K562 (cell line): ENCODE results near the gene GARNL3. TPM values are rescaled to one million over a fixed set of nuclear protein-coding genes. Genes with fewer than 3 reads are reported as not detected.

ENCODE experiments used
- ATAC-seq: fragments of 200-7000 bp; cut with Tn5 transposase; 3 replicates; pipeline ENCODE4 v1.9.1; 2020; ENCODE audit warnings: moderate library complexity
- BruUV-seq: library from RNA; stranded (reverse); fragments of 400-500 nt; replicated peaks from 2 replicates; lab custom pipeline; 2021; lab: Mats Ljungman, UMichigan
- CTCF ChIA-PET: fragments of 300-600 bp; formaldehyde crosslinking; extraction: SDS; loops from one replicate; lab custom pipeline; 2021; ENCODE audit warnings: low intra/inter-chr PET ratio; lab: Yijun Ruan, JAX
- POLR2A ChIA-PET: fragments of 300-600, 350-650 bp; sonication (Branson Sonifier 250); formaldehyde crosslinking; extraction: SDS; loops from one replicate; lab custom pipeline; 2021; ENCODE audit warnings: antibody characterized with exemption, inconsistent platforms; lab: Yijun Ruan, JAX
- DNase-seq, 4 experiments: peaks; one replicate each; pipeline versions ENCODE4 v3.0.0 to v3.0.0-alpha.2; 2011 to 2018; ENCODE audit warnings: low spot score in 3 of 4, mixed read lengths in 3 of 4; ENCODE audit errors: extremely low read depth in 1 of 4
- FAIRE-seq: peaks from 2 replicates; lab custom pipeline; 2011; peaks lifted over from hg19 to GRCh38; lab: Jason Lieb, UNC
- H2AFZ ChIP-seq: 2 replicates; pipeline ENCODE4 v1.6.0; 2011; ENCODE audit warnings: low read depth, low read length, control low read depth, inconsistent platforms
- H3K27ac ChIP-seq: fragments of 200-600 bp; 3 replicates; pipeline ENCODE4 v1.8.0; 2011; ENCODE audit warnings: low read depth, mild to moderate bottlenecking, control low read depth, inconsistent platforms, low read length, moderate library complexity, mixed read lengths; ENCODE audit errors: extremely low read depth
- H3K27me3 ChIP-seq, 2 experiments: fragments of 300-600 bp in 1 of 2; 2 replicates in 1 of 2; 3 replicates in 1 of 2; pipeline versions ENCODE4 v1.6.0 to v1.8.0; 2011; ENCODE audit warnings: inconsistent platforms in 2 of 2, low read length in 2 of 2, mild to moderate bottlenecking in 1 of 2, mixed read lengths in 1 of 2, moderate library complexity in 1 of 2; ENCODE audit not compliant: control insufficient read depth in 2 of 2, insufficient read depth in 2 of 2
- H3K36me3 ChIP-seq: fragments of 300-600 bp; 3 replicates; pipeline ENCODE4 v1.8.0; 2011; ENCODE audit warnings: mild to moderate bottlenecking, low read length, inconsistent platforms; ENCODE audit not compliant: control insufficient read depth, insufficient read depth
- H3K4me1 ChIP-seq, 2 experiments: fragments of 200-600 bp in 1 of 2; replicated peaks in 1 of 2; 2 replicates in 1 of 2; 3 replicates in 1 of 2; pipeline versions ENCODE4 v1.5.1 to v1.8.0; 2011; ENCODE audit warnings: inconsistent platforms in 2 of 2, low read length in 2 of 2, mild to moderate bottlenecking in 1 of 2, mixed read lengths in 1 of 2, moderate library complexity in 1 of 2; ENCODE audit not compliant: control insufficient read depth in 2 of 2, insufficient read depth in 2 of 2
- H3K4me2 ChIP-seq: 2 replicates; pipeline ENCODE4 v1.6.1; 2011; ENCODE audit warnings: low read length, control low read depth, inconsistent platforms, mixed read lengths; ENCODE audit not compliant: insufficient read depth
- H3K4me3 ChIP-seq: fragments of 200-600 bp; sonication (generic), shearing (Covaris generic); 2 replicates; pipeline ENCODE4 v1.5.1; 2016; ENCODE audit warnings: control low read depth, inconsistent platforms
- H3K79me2 ChIP-seq: fragments of 200-600 bp; 3 replicates; pipeline ENCODE4 v1.8.0; 2011; ENCODE audit warnings: low read length, inconsistent platforms; ENCODE audit not compliant: control insufficient read depth, insufficient read depth
- H3K9ac ChIP-seq, 2 experiments: 2 replicates each; pipeline versions ENCODE4 v1.6.0 to v1.6.1; 2011; ENCODE audit warnings: low read depth in 2 of 2, low read length in 2 of 2, control low read depth in 1 of 2, inconsistent platforms in 1 of 2, mild to moderate bottlenecking in 1 of 2, mixed read lengths in 1 of 2; ENCODE audit not compliant: insufficient read depth in 1 of 2
- H3K9me1 ChIP-seq: one replicate; pipeline ENCODE4 v1.6.0; 2011; ENCODE audit warnings: inconsistent platforms, mild to moderate bottlenecking, low read length, moderate library complexity; ENCODE audit not compliant: control insufficient read depth, insufficient read depth
- H3K9me3 ChIP-seq: replicated peaks from 2 replicates; pipeline ENCODE4 v1.5.1; 2011; ENCODE audit warnings: low read depth, low read length, inconsistent platforms; ENCODE audit not compliant: control insufficient read depth, insufficient read depth
- H4K20me1 ChIP-seq: replicated peaks from 2 replicates; pipeline ENCODE4 v1.6.1; 2011; ENCODE audit warnings: low read length, inconsistent platforms, mixed read lengths; ENCODE audit not compliant: control insufficient read depth, insufficient read depth
- BRD4 ChIP-seq: fragments of 200-600 bp; sonication (generic); IDR thresholded peaks from 2 replicates; pipeline ENCODE4 v1.6.1; 2017; ENCODE audit warnings: inconsistent platforms
- KAT8 ChIP-seq: fragments of 450-650 bp; IDR thresholded peaks from 2 replicates; pipeline ENCODE4 v1.6.1; 2016; ENCODE audit warnings: low read depth, mild to moderate bottlenecking
- THAP12 ChIP-seq: fragments of 250-450 bp; sonication (Bioruptor Pico); IDR thresholded peaks from 2 replicates; pipeline ENCODE4 v1.9.0; 2021; ENCODE audit warnings: mild to moderate bottlenecking, inconsistent platforms
- ZNF212 ChIP-seq: fragments of 450-650 bp; formaldehyde crosslinking; IDR thresholded peaks from 2 replicates; pipeline ENCODE4 v1.4.0; 2020; ENCODE audit warnings: mild to moderate bottlenecking
- WGBS: fragments of 100-300 bp; shearing (Covaris generic); methylation state at CpG from one replicate; pipeline ENCODE4 v1.1.6; 2016; ENCODE audit warnings: low coverage, mixed read lengths; ENCODE audit not compliant: insufficient coverage; ENCODE audit errors: missing lambda C conversion rate; 5-methylcytosine and 5-hydroxymethylcytosine counted together
- in situ Hi-C: fragments of 300-500 bp; cut with MboI; formaldehyde crosslinking; loops from 4 replicates; pipeline ENCODE4 v1.15.0; 2018; ENCODE audit warnings: inconsistent platforms, mixed read lengths
- intact Hi-C: fragments of 100-400 bp; cut with micrococcal nuclease; formaldehyde crosslinking; loops from 2 replicates; pipeline ENCODE4 v1.14.2; 2022
- polyA plus RNA-seq, 8 experiments: library from polyadenylated mRNA; depleted of rRNA in 4 of 8; stranded (reverse) in 5 of 8; unstranded in 3 of 8; fragments of >200 nt; fragmentation: Nextera tagmentation in 2 of 8; fragmentation: Illumina TruSeq in 1 of 8; extraction: Ambion mirVana in 2 of 8; extraction: Trizol in 1 of 8; gene quantifications; 2 replicates each; pipeline versions ENCODE4 v1.2.1 to v1.2.3, GENCODE V29; 2011 to 2014; ENCODE audit warnings: inconsistent platforms in 1 of 8, missing spikeins in 1 of 8
- total RNA-seq, 7 experiments: library from RNA; depleted of rRNA in 6 of 7; stranded (reverse); fragments of >200 nt in 6 of 7; fragmentation: Illumina TruSeq in 2 of 7; extraction: Trizol in 2 of 7; gene quantifications; 2 replicates each; pipeline versions ENCODE4 v1.2.1 to v1.2.3, GENCODE V29; 2011 to 2021; ENCODE audit warnings: low replicate concordance in 1 of 7

The GARNL3 gene
- total and polyA plus RNA-seq, 9 of the 15 experiments (the other 6 are each of a cell fraction or from before 2014, with no cell fraction given): 0.35 to 2.7 (median 1.6) TPM

GRCh38 chr9:127392976-127393375 is 128.4 kb downstream of the GARNL3 start:
- Histone ChIP-seq H3K4me2 (no peak overlapping the region), H3K9ac (no peak overlapping the region), H3K27me3 (no peaks in the 10 kb centered on the region; a peak in 1 of 5 replicates), H4K20me1 (no peaks in the 10 kb centered on the region; the same call in 1 of the 2 replicates)
- no peak for TF ChIP-seq KAT8
- no peak for TF ChIP-seq BRD4
- TF ChIP-seq THAP12 (CRISPR knock-in tag): no peak
- no peak for TF ChIP-seq ZNF212 (CRISPR knock-in tag)
- TF ChIP-seq, all 486 proteins: peak for 0
- FAIRE-seq (no peak), ATAC-seq (no peak), DNase-seq (no peak)
- Histone ChIP-seq H3K4me1 (peaks cover 14 to 24% of the 10 kb centered on the region in 2 experiments; a peak in 3 of 5 replicates), H3K4me3 (no peak overlapping the region), H3K79me2 (no peaks in the 10 kb centered on the region), H2AFZ (no peak overlapping the region), H3K36me3 (no peaks in the 10 kb centered on the region), H3K9me3 (no peaks in the 10 kb centered on the region), H3K9me1 (no peaks in the 10 kb centered on the region), H3K27ac (no peak overlapping the region)
- BruUV-seq: no TSS peak
- POLR2A ChIA-PET: interaction anchor here (0.6 kb wide), 1 partner anchor 549 kb away, joined by 4 read pairs; no protein-coding TSS in a partner anchor
- 79% methylated on average over 5 of the region's 5 CpGs for WGBS
- CTCF ChIA-PET: no interaction called here
- in situ Hi-C loops (no loop called here), intact Hi-C loops (no loop called here)
